BE2C (cell line): Measurements from ENCODE around the gene ZNF697. TPM values are rescaled to one million over a fixed set of nuclear protein-coding genes. Genes with fewer than 3 reads are reported as not detected.
"Not testable (repeated sequence)": the region's sequence is repeated elsewhere in the genome, so short reads cannot be mapped to it uniquely, and the experiment has no call there.

ENCODE experiments used
- DNase-seq: peaks from one replicate; pipeline ENCODE4 v3.0.0-alpha.2; 2020
- H3K27me3 ChIP-seq: fragments of 250-450 bp; sonication (Bioruptor Pico); 2 replicates; pipeline ENCODE4 v1.5.1; 2020; ENCODE audit warnings: mild to moderate bottlenecking
- H3K36me3 ChIP-seq: fragments of 250-450 bp; sonication (Bioruptor Pico); 2 replicates; pipeline ENCODE4 v1.5.1; 2020; ENCODE audit warnings: mild to moderate bottlenecking
- H3K4me1 ChIP-seq: fragments of 250-450 bp; sonication (Bioruptor Pico); 2 replicates; pipeline ENCODE4 v1.5.1; 2020
- H3K4me3 ChIP-seq: 2 replicates; pipeline ENCODE4 v1.5.1; 2011; ENCODE audit warnings: low read depth, low read length
- H3K9me3 ChIP-seq: fragments of 250-450 bp; sonication (Bioruptor Pico); 2 replicates; pipeline ENCODE4 v1.5.1; 2020
- CTCF ChIP-seq: IDR thresholded peaks from 2 replicates; pipeline ENCODE4 v1.5.1; 2012; ENCODE audit warnings: mild to moderate bottlenecking, low read depth, low read length
- polyA plus RNA-seq: library from polyadenylated mRNA; unstranded; fragments of >200 nt; gene quantifications from one replicate; pipeline ENCODE4 v1.2.1, GENCODE V29; 2012; ENCODE audit warnings: low read depth, missing spikeins; ENCODE audit not compliant: insufficient read length, insufficient read depth

Gene ZNF697
- polyA plus RNA-seq, result 6.4 TPM

DNA sequence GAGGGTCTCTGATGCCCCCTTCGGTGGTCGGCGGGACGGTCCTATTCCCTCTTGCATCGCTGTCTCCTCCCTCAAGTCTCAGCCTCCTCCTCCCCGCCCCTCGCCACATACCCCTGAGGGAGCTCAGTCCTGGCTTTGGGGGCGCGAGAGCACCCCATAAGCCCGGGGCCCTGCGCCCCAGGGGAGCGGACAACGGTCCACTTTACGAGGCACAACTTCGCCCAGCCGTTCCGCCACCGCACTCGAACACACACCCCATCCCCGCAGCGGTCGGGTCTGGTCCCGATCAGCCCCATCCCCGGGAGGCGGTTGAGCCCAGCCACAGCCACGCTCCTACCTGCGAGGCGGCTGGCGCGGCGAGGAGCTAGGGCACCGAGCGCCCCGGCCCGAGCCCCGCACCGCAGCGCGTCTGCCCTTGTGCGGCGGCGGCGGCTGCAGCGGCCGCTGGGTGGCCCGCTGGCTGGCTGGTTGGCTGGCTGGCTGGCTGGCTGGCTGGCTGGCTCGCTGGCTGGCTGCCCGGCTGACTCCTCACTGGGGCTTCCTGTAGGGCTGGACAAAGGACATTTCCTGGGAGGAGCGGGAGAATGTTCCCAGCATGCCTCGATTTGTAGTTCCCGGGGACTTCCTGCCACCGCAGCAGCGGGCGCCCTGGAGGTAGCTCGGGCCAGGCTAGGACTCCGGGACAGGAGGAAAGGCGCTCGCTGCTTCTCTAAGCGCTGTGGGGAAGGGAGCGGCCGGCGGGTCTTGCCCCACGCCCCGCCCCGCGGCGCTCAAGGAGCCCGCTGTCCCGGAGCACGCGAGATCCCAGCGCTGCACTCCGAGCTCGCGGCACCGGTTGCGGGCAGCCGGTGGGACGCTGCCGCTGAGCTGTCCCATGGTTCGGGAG, at the start of gene ZNF697:
Gene ZNF697 (minus strand): TSS at position 533 of the 886 bp plus-strand sequence. CDS start 22,166 bp downstream, outside the sequence.
- Histone ChIP-seq H3K4me3 (peak within 1 kb of the TSS; percentile 91), H3K4me1 (no peaks in the 10 kb centered on the region), H3K9me3 (no peaks in the 10 kb centered on the region), H3K27me3 (peaks cover 33% of the 10 kb centered on the region), H3K36me3 (no peaks in the 10 kb centered on the region)
- TF ChIP-seq CTCF, result peak; percentile 51
- peak; percentile 98 for DNase-seq

GRCh38 chr1:119697598-119697997, 49.5 kb upstream of the ZNF697 start:
- peaks cover 3% of the 10 kb centered on the region for H3K27me3 ChIP-seq
- no peak overlapping the region for H3K4me3 ChIP-seq
- H3K36me3 ChIP-seq, result no peaks in the 10 kb centered on the region
- no peak for DNase-seq
- no peak for TF ChIP-seq CTCF
- H3K4me1 ChIP-seq, result no peaks in the 10 kb centered on the region
- peaks cover 3% of the 10 kb centered on the region; the same call in 1 of the 2 replicates for H3K9me3 ChIP-seq

DNA sequence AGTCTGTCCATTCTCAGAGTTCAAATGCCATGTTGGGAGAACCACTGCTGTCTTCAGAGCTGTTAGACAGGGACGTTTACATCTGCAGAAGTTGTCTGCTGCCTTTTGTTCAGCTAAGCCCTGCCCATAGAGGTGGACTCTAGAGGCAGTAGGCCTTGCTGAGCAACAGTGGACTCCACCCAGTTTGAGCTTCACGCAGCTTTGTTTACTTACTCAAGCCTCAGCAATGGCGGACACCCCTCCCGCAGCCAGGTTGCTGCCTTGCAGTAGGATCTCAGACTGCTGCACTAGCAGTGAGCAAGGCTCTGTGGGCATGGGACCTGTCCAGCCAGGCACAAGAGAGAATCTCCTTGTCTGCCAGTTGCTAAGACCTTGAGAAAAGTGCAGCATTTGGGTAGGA, 48.8 kb upstream of the ZNF697 start:
- DNase-seq, H3K4me1 ChIP-seq, H3K27me3 ChIP-seq, H3K36me3 ChIP-seq, H3K9me3 ChIP-seq, H3K4me3 ChIP-seq: not testable (repeated sequence)

GRCh38 chr1:119689511-119689910, 41.4 kb upstream of the ZNF697 start:
- no peak overlapping the region for H3K4me3 ChIP-seq

GRCh38 chr1:119688810-119689209, 40.7 kb upstream of the ZNF697 start:
- no peak overlapping the region for H3K4me3 ChIP-seq
- H3K36me3 ChIP-seq, result no peaks in the 10 kb centered on the region
- H3K4me1 ChIP-seq, result no peaks in the 10 kb centered on the region
- H3K27me3 ChIP-seq, result no peaks in the 10 kb centered on the region
- no peak for TF ChIP-seq CTCF
- H3K9me3 ChIP-seq, result no peaks in the 10 kb centered on the region
- no peak for DNase-seq

More at GRCh38 chr1:119689511-119689910, 41.4 kb upstream of the ZNF697 start:
- DNase-seq, result no peak
- Histone ChIP-seq H3K27me3 (no peaks in the 10 kb centered on the region), H3K36me3 (no peaks in the 10 kb centered on the region), H3K4me1 (no peaks in the 10 kb centered on the region), H3K9me3 (no peaks in the 10 kb centered on the region)
- no peak for TF ChIP-seq CTCF

- no peaks in the 10 kb centered on the region for H3K27me3 ChIP-seq
- H3K4me3 ChIP-seq, result no peak overlapping the region
- H3K9me3 ChIP-seq, result no peaks in the 10 kb centered on the region
- no peak for TF ChIP-seq CTCF
- H3K36me3 ChIP-seq, result no peaks in the 10 kb centered on the region
- DNase-seq, result no peak
- H3K4me1 ChIP-seq, result no peaks in the 10 kb centered on the region
Measured at GRCh38 chr1:119687434-119688079, 39.5 kb upstream of the ZNF697 start.
